ENCODE measurements around the gene KIN. TPM values are rescaled to one million over a fixed set of nuclear protein-coding genes. Genes with fewer than 3 reads are reported as not detected.

The KIN gene
- total RNA-seq, 2 donors from 2014 or later = 10.8 to 13.2 TPM

DNA sequence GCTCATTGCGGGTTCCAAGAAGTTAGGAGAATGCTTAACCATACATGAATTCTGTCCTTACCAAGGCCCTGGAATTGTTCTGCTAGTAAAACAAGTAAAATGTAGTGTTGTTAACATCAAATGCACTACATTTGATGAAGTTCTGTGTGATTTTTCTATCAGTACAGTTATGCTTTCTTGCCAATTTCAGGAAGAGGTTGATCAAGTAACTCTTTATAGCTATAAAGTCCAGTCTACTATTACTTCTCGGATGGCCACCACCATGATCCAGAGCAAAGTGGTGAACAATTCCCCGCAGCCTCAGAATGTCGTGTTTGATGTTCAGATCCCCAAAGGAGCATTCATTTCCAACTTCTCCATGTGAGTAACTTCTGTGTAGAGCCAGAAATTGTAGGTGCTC, 79.0 kb downstream of the KIN start:
- H3K36me3 Mint-ChIP-seq = no peaks in the 10 kb centered on the region
- no peaks in the 10 kb centered on the region for H3K9me3 Mint-ChIP-seq
- DNase-seq (ENCODE audit: low spot score in 2 of 2) (no peak), ATAC-seq (no peak)
- no peak overlapping the region for H3K27ac Mint-ChIP-seq

DNA sequence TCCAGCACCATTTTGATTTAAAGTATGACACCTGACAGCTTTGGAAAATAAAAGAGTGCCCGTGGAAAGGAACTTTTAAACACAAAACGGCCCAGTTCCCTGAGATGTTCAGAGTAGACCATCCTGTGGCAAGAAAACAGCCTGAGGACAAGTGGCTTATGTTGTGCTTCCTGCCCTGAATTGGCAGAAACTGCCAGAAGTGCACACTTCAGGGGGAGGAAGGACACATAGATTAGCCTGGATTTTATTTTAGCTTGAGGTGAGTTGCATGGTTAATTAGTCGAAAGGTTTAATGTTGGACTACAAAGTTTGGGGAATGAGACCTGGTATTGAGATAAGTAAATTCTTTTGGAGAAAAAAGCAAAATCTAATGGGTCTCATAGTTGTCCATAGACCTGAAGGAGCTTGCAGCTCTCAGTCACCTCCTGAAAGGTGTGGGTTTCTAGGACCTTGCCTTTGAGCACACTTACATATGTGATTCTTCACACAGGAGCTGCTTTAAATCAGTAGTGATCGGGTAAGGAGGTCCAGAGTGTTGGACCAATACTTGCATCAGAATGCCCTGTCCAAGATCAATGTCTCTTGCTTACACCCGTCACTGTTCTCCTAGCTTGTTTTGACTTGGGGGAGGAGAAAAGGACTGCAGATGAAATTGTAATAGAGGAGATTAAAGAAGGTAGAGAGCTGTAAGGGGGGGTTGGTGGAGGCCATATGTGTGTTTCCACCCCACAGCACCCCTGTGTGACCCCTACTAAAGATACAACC, 79.8 kb downstream of the KIN start:
- Mint-ChIP-seq H3K27ac (no peak overlapping the region), H3K9me3 (no peaks in the 10 kb centered on the region)
- ATAC-seq = no peak

DNA sequence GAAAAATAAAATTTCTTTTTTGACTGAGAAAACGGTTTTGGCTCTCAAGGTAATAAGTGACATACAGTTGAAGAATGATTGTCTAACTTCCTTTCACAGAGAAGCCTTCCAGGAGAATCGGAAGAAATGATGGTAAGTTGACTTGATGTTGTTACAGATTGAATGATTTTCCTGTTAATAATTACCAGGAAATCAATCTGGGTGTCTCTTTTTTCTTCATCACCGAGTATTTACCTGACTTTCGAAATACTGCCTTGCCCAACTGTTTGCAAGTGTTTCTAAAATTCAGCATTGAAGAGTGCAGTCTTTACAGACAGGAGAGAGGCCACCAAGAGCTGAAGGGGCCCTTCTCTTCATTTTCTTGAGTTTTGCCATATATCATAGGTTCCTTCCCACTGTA, 80.7 kb downstream of the KIN start:
- ATAC-seq (no peak), DNase-seq (ENCODE audit: low spot score in 2 of 2) (no peak)
- no peak overlapping the region for H3K27ac Mint-ChIP-seq
- H3K36me3 Mint-ChIP-seq = no peaks in the 10 kb centered on the region
- no peaks in the 10 kb centered on the region for H3K9me3 Mint-ChIP-seq

More for the DNA sequence above, 79.8 kb downstream of the KIN start:
- no peak for DNase-seq (ENCODE audit: low spot score in 2 of 2)
- no peaks in the 10 kb centered on the region for H3K36me3 Mint-ChIP-seq

DNA sequence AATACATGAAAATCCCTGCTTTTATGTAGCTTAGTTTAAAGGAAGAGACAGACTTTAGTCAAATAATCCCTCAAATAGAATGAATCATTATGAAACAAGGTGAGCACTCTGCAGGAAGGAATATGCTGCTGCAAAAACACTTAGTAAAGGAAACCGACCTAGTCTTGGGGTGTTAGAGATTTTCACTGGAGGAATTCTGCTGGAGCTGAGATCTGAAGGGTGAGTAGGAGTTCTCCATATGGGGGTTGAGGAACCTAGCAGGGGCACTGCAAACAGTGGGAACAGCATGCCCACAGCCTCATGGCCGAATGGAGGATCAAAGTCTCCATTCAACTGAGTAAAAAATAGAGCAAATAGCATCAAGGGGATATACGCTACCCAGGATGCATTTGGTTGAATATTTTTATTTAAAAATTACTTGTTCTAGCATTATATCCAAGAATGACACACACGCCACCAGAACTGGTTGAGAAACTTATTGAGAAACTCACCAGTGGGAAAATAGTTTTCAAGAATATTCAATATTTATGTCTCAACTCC, 81.2 kb downstream of the KIN start:
- Mint-ChIP-seq H3K27ac (no peak overlapping the region), H3K36me3 (no peaks in the 10 kb centered on the region), H3K9me3 (no peaks in the 10 kb centered on the region)
- DNase-seq (ENCODE audit: low spot score in 2 of 2) = no peak
- no peak for ATAC-seq

DNA sequence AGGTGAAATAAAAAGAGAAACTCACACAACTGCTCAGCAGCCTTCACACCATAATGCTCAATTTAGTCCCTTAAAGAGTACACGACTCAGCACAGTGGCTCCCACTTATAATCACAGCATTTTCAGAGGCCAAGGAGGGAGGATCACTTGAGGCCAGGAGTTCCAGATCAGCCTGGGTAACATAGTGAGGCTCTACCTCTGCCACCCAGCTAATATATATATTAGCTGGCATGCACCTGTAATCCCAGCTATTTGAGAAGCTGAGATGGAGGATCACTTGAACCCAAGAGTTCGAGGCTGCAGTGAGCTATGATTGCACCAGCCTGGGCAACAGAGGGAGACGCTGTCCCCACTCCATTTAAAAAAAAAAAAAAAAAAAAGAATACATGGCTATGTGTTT, 82.5 kb downstream of the KIN start:
- no peak for ATAC-seq

DNA sequence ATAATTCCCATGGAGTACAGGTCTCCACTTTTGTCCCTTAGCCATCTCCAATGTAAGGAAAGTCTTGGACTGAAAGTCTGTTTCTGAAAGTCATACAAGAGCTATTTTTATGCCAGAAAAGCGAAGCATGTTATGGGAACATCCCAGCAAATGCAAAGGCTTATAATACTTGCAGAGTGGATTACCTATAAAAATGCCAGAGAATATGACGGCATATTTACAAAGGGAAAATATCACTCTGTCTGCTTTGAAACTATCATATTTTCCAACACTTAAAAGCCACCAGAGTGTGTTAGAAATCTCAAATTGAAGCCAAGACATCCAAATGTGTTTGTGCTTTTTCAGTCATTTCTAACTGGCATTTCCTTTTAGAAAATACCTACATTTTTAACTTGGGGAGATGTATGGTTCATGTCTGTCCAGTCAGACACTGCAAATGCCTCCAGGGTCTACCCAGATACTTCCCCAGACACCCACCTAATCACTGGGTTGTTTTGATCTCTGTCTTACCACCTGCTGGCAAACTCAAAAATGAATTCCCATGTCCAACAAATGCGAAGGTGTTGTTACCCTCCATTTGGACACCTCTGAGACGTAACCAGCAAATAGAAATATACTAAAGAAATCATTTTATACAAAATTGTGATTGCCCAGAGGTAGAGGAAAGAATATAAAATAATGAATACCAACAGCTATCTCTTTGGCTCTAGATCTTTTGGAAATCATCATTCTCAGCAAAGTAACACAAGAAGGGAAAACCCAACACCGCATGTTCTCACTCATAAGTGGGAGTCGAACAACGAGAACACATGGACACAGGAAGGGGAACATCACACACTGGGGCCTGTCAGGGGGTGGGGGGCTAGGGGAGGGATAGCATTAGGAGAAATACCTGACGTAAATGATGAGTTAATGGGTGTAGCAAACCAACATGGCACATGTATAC, 83.4 kb downstream of the KIN start:
- ATAC-seq (no peak), DNase-seq (ENCODE audit: low spot score in 2 of 2) (no peak)
- no peak overlapping the region for H3K27ac Mint-ChIP-seq
- H3K9me3 Mint-ChIP-seq = no peaks in the 10 kb centered on the region
- no peaks in the 10 kb centered on the region for H3K36me3 Mint-ChIP-seq

More for the DNA sequence above, 82.5 kb downstream of the KIN start:
- DNase-seq (ENCODE audit: low spot score in 2 of 2) = no peak
- H3K36me3 Mint-ChIP-seq = no peaks in the 10 kb centered on the region
- no peaks in the 10 kb centered on the region for H3K9me3 Mint-ChIP-seq
- no peak overlapping the region for H3K27ac Mint-ChIP-seq

DNA sequence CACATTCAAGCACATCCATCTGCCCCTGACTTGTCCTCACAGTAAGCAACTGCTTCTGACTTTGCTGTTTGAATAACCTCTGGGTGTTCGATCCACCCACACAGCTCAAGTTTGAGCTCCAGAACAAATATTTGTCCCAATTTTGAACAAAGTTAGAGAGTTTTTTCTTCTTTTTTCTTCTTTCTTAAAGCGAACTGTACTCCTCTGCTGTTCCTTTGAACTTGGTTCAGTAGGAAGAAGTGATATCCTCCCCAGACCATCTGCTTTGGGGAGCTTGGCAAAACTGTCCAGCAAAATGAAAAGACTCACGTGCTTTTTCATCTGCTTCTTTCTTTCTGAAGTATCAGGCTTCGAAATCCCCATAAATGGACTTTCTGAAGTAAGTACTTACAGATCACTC, 84.7 kb downstream of the KIN start, which contains the start of gene ITIH2:
Gene ITIH2, plus strand, starts transcription at position 177 of the 400 bp plus-strand sequence. Its CDS starts 119 bp downstream, at position 296.
- H3K27ac Mint-ChIP-seq = no peak within 1 kb of the TSS
- ATAC-seq (no peak), DNase-seq (ENCODE audit: low spot score in 2 of 2) (no peak)
- H3K9me3 Mint-ChIP-seq = no peaks in the 10 kb centered on the region
- no peaks in the 10 kb centered on the region for H3K36me3 Mint-ChIP-seq

DNA sequence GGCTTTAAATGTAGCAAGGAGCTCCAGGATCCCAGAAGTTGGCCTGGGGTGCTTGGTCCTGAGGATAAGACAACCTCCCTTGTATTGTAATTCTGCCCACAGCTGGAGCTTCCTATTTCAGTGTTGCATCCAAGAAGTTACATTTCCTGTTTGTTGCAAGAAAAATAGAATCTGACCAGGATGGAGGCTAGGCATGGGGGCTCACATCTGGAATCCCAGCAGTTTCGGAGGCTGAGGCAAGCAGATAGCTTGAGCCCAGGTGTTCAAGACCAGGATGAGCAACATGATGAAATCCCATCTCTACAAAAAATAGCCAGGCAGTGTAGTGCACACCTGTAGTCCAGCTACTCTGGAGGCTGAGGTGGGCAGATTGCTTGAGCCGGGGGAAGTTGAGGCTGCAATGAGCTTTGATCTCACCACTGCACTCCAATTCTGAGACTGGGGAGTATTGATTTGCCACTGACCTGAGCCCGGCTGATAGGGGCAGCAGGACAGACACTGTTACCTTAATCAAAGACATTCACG, 85.4 kb downstream of the KIN start:
- Mint-ChIP-seq H3K36me3 (no peaks in the 10 kb centered on the region), H3K9me3 (no peaks in the 10 kb centered on the region)
- no peak for ATAC-seq

DNA sequence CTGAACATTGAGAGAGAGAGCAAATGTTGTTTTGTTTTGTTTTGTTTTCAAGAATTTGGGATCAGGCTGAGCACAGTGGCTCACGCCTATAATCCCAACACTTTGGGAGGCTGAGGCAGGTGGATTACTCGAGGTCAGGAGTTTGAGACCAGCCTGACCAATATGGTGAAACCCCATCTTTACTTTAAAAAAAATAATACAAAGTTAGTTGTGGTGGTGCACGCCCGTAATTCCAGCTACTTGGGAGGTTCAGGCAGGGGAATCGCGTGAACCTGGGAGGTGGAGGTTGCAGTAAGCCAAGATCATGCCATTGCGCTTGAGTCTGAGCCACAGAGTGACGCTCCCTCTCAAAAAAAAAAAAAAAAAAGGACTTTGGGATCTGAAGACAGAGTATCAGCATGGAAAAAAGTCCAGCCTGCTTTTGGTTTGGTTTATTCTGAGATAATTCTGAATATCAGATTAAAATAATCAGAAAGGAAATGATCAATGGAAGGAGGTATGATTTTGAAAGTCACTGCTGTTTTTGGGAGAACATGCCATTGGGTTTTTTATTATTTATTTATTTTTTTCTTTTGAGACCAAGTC, 86.5 kb downstream of the KIN start:
- DNase-seq (ENCODE audit: low spot score in 2 of 2) = no peak

More for the DNA sequence above, 85.4 kb downstream of the KIN start:
- no peak overlapping the region for H3K27ac Mint-ChIP-seq
- no peak for DNase-seq (ENCODE audit: low spot score in 2 of 2)

More for the DNA sequence above, 86.5 kb downstream of the KIN start:
- ATAC-seq = no peak
- H3K36me3 Mint-ChIP-seq = no peaks in the 10 kb centered on the region
- no peaks in the 10 kb centered on the region for H3K9me3 Mint-ChIP-seq
- H3K27ac Mint-ChIP-seq = no peak overlapping the region

Other genes starting within 250 kb of the KIN start
- gene ITIH5, start 121.0 kb downstream of the KIN start, total RNA-seq = under 1 TPM in 1 of 2 donors, not detected in 1; 0.21 TPM
- gene ITIH2, start 84.7 kb downstream of the KIN start, total RNA-seq = not detected
- 100 to 1,000 TPM; 249 to 323 TPM for gene ATP5F1C, start 184 bp upstream of the KIN start, total RNA-seq
- 10 to 100 TPM; 12.0 to 16.8 TPM for gene TAF3, start 30.5 kb upstream of the KIN start, total RNA-seq

Measured in activated naive CD4-positive, alpha-beta T cell treated with anti-CD3 and anti-CD28 coated beads, Interleukin-2, amount 50 U/mL, for 72 hours (primary cell).